B cell (primary cell): Measurements from ENCODE around the gene NUP35. TPM values are rescaled to one million over a fixed set of nuclear protein-coding genes. Genes with fewer than 3 reads are reported as not detected.

Experiments used
- ATAC-seq: fragments of 200-7000 bp; cut with Tn5 transposase; one replicate; pipeline ENCODE4 v1.10.0; 2021; ENCODE audit warnings: low read depth, mild to moderate bottlenecking, moderate number of reproducible peaks, moderate library complexity
- CTCF ChIA-PET: fragments of 350-600 bp; sonication (Branson Sonifier 250); formaldehyde crosslinking; loops from one replicate; lab custom pipeline; 2021; ENCODE audit warnings: antibody characterized with exemption, inconsistent platforms; lab: Charles Lee
- POLR2A ChIA-PET: fragments of 350-600 bp; sonication (Branson Sonifier 250); formaldehyde crosslinking; loops from one replicate; lab custom pipeline; 2021; ENCODE audit warnings: antibody characterized with exemption; lab: Charles Lee
- DNase-seq: peaks from one replicate; pipeline ENCODE4 v3.0.0; 2013
- H2AFZ ChIP-seq: 2 replicates; pipeline ENCODE4 v1.6.1; 2012; ENCODE audit warnings: mild to moderate bottlenecking, low read depth, low read length; ENCODE audit not compliant: insufficient read depth, poor library complexity, severe bottlenecking
- H3K27ac ChIP-seq, 2 donors: 1 replicate in 1 of 2; 2 replicates in 1 of 2; pipeline ENCODE4 v1.5.1; 2012 to 2013; ENCODE audit warnings: low read length in 2 of 2, mild to moderate bottlenecking in 2 of 2, moderate library complexity in 1 of 2
- H3K27me3 ChIP-seq, 4 experiments: fragments of 200-600 bp in 1 of 4; sonication (generic) in 1 of 4; replicated peaks in 1 of 4; 1 replicate in 2 of 4; 2 replicates in 2 of 4; pipeline versions ENCODE4 v1.6.1 to v1.7.0; 2013 to 2016; ENCODE audit warnings: low read length in 3 of 4, mild to moderate bottlenecking in 2 of 4, mixed read lengths in 1 of 4, moderate library complexity in 1 of 4; ENCODE audit not compliant: insufficient read depth in 4 of 4, control insufficient read depth in 3 of 4; ENCODE audit errors: control extremely low read depth in 1 of 4
- H3K36me3 ChIP-seq, 2 experiments: replicated peaks in 1 of 2; 1 replicate in 1 of 2; 2 replicates in 1 of 2; pipeline versions ENCODE4 v1.6.1 to v1.7.1; 2013; ENCODE audit warnings: low read length in 1 of 2; ENCODE audit not compliant: insufficient read depth in 2 of 2, control insufficient read depth in 1 of 2; ENCODE audit errors: control extremely low read depth in 1 of 2, extremely low read depth in 1 of 2
- H3K4me1 ChIP-seq, 2 donors: fragments of 200-600 bp in 1 of 2; sonication (generic) in 1 of 2; 1 replicate in 1 of 2; 2 replicates in 1 of 2; pipeline versions ENCODE4 v1.5.1 to v1.6.1; 2013 to 2017; ENCODE audit warnings: low read length in 2 of 2; ENCODE audit not compliant: control insufficient read depth in 2 of 2, insufficient read depth in 2 of 2
- H3K4me2 ChIP-seq: replicated peaks from 2 replicates; pipeline ENCODE3; 2012; ENCODE audit warnings: mild to moderate bottlenecking, low read depth, low read length; ENCODE audit not compliant: poor library complexity, severe bottlenecking
- H3K4me3 ChIP-seq, 5 experiments: fragments of 200-600 bp in 1 of 5; sonication (generic) in 1 of 5; 1 replicate in 3 of 5; 2 replicates in 2 of 5; pipeline versions ENCODE4 v1.5.1 to v1.7.0; 2011 to 2016; ENCODE audit warnings: low read length in 4 of 5, mild to moderate bottlenecking in 4 of 5, low read depth in 2 of 5, control low read depth in 1 of 5, moderate library complexity in 1 of 5; ENCODE audit not compliant: insufficient read depth in 1 of 5; ENCODE audit errors: control extremely low read depth in 1 of 5, extremely low read depth in 1 of 5
- H3K79me2 ChIP-seq: fragments of 200-600 bp; sonication (generic); one replicate; pipeline ENCODE4 v1.6.0; 2016; ENCODE audit warnings: low read length; ENCODE audit not compliant: control insufficient read depth, insufficient read depth
- H3K9ac ChIP-seq: fragments of 200-600 bp; sonication (generic); 2 replicates; pipeline ENCODE4 v1.6.1; 2017; ENCODE audit warnings: mild to moderate bottlenecking, low read length, moderate library complexity
- H3K9me3 ChIP-seq, 3 donors: one replicate each; pipeline versions ENCODE4 v1.6.1 to v1.7.1; 2013; ENCODE audit warnings: low read length in 2 of 3; ENCODE audit not compliant: control insufficient read depth in 2 of 3, insufficient read depth in 1 of 3; ENCODE audit errors: control extremely low read depth in 1 of 3
- H4K20me1 ChIP-seq: 2 replicates; pipeline ENCODE4 v1.6.0; 2012; ENCODE audit warnings: mild to moderate bottlenecking, low read length; ENCODE audit not compliant: insufficient read depth, control insufficient read depth, poor library complexity, severe bottlenecking
- H3K27ac Mint-ChIP-seq: one replicate; pipeline ENCODE4 v1.8.0; 2021; ENCODE audit warnings: mixed read lengths
- H3K27me3 Mint-ChIP-seq: one replicate; pipeline ENCODE4 v1.8.0; 2021; ENCODE audit warnings: mixed read lengths
- H3K4me1 Mint-ChIP-seq: one replicate; pipeline ENCODE4 v1.8.0; 2021; ENCODE audit warnings: mixed read lengths
- H3K4me3 Mint-ChIP-seq: one replicate; pipeline ENCODE4 v1.8.0; 2021; ENCODE audit warnings: mixed read lengths
- H3K9me3 Mint-ChIP-seq: one replicate; pipeline ENCODE4 v1.8.0; 2022; ENCODE audit warnings: mixed read lengths; ENCODE audit not compliant: insufficient read depth
- CTCF ChIP-seq: fragments of 200-600 bp; IDR thresholded peaks from one replicate; pipeline ENCODE4 v1.8.0; 2022; ENCODE audit warnings: antibody characterized with exemption, mild to moderate bottlenecking
- EZH2 ChIP-seq: IDR thresholded peaks from 2 replicates; pipeline ENCODE4 v1.6.1; 2012; ENCODE audit warnings: borderline replicate concordance, low read depth, mild to moderate bottlenecking, moderate library complexity, low read length; ENCODE audit not compliant: insufficient read depth, poor library complexity, severe bottlenecking
- WGBS: methylation state at CpG from one replicate; pipeline ENCODE4 v1.1.5; 2013; ENCODE audit warnings: missing lambda C conversion rate; ENCODE audit not compliant: insufficient coverage; 5-methylcytosine and 5-hydroxymethylcytosine counted together
- intact Hi-C: fragments of 100-400 bp; cut with micrococcal nuclease; formaldehyde crosslinking; loops from one replicate; pipeline ENCODE4 v1.10.0; 2022
- polyA plus RNA-seq: library from polyadenylated mRNA; depleted of rRNA; stranded (reverse); fragments of >200 nt; gene quantifications from 2 replicates; pipeline ENCODE4 v1.2.3, GENCODE V29; 2012
- total RNA-seq, 2 donors: library from RNA; stranded (reverse); fragments of 120-200 nt in 1 of 2; gene quantifications; 1 replicate in 1 of 2; 2 replicates in 1 of 2; pipeline versions ENCODE4 v1.2.3 to v1.2.4, GENCODE V29; 2013 to 2022

Gene NUP35
- total and polyA plus RNA-seq, 2 donors (not counting 1 experiment from before 2014, with no cell fraction given): 8.3 to 26.0 TPM

- Histone ChIP-seq H3K4me3 (no peak overlapping the region), H3K4me1 (no peaks in the 10 kb centered on the region), H3K27ac (no peak overlapping the region), H3K4me2 (no peak overlapping the region), H3K27me3 (peaks cover 0 to 18% (median 8%) of the 10 kb centered on the region in 4 experiments), H3K9ac (no peak overlapping the region), H4K20me1 (no peaks in the 10 kb centered on the region), H3K36me3 (no peaks in the 10 kb centered on the region), H2AFZ (no peak overlapping the region), H3K79me2 (no peaks in the 10 kb centered on the region), H3K9me3 (no peaks in the 10 kb centered on the region)
- Mint-ChIP-seq H3K4me3 (no peak overlapping the region), H3K27ac (no peak overlapping the region), H3K4me1 (no peaks in the 10 kb centered on the region), H3K27me3 (peaks cover 28% of the 10 kb centered on the region), H3K9me3 (no peaks in the 10 kb centered on the region)
- DNase-seq (no peak), ATAC-seq (no peak)
- POLR2A ChIA-PET: no interaction called here
- CTCF ChIA-PET: no interaction called here
- intact Hi-C loops: no loop called here
- WGBS: 100% methylated on average over 1 of the region's 3 CpGs
- TF ChIP-seq EZH2: no peak
- no peak for TF ChIP-seq CTCF
Measured at GRCh38 chr2:183117226-183117625, 7.0 kb upstream of the NUP35 start.

- Histone ChIP-seq H3K4me3 (peak overlapping the region; percentile 82 to 98 (median 94)), H3K9me3 (no peaks in the 10 kb centered on the region), H3K36me3 (no peaks in the 10 kb centered on the region), H3K4me1 (peaks cover 3 to 15% of the 10 kb centered on the region in 2 donors), H3K27me3 (peaks cover 0 to 13% (median 6%) of the 10 kb centered on the region in 4 experiments), H3K27ac (peak overlapping the region in 1 of 2 donors; percentile 87), H3K79me2 (peaks cover 36% of the 10 kb centered on the region), H4K20me1 (no peaks in the 10 kb centered on the region), H2AFZ (peak overlapping the region; percentile 98), H3K9ac (peak overlapping the region; percentile 83), H3K4me2 (peak overlapping the region; percentile 84)
- ChIA-PET CTCF (interaction anchor here (0.7 to 1.2 kb wide), 2 partner anchors 44 to 143 kb away, joined by 3 to 5 read pairs; partner anchors contain the start of gene DUSP19), POLR2A (no interaction called here)
- H3K27me3 Mint-ChIP-seq: peaks cover 20% of the 10 kb centered on the region
- WGBS: no CpG with 5 or more reads among the region's 17 CpGs
- H3K4me3 Mint-ChIP-seq: peak overlapping the region; percentile 93
- no peaks in the 10 kb centered on the region for H3K9me3 Mint-ChIP-seq
- ATAC-seq (no peak), DNase-seq (no peak)
- intact Hi-C loops: loop anchor here (5.0 to 10.0 kb wide), 2 partner anchors 86 to 1229 kb away; partner anchors contain the start of genes ITPRID2 and NCKAP1
- peak overlapping the region; percentile 93 for H3K27ac Mint-ChIP-seq
- peaks cover 22% of the 10 kb centered on the region for H3K4me1 Mint-ChIP-seq
- TF ChIP-seq CTCF (no peak), EZH2 (no peak)
Measured at GRCh38 chr2:183123117-183123958, 905 bp upstream of the NUP35 start.
